Stimulated activated CD8-positive, alpha-beta memory T cell treated with anti-CD3 and anti-CD28 coated beads, Interleukin-4, amount 100 ng/mL, for 24 hours (primary cell): ENCODE results near the gene MAML3.
"Not testable (repeated sequence)": the region's sequence is repeated elsewhere in the genome, so short reads cannot be mapped to it uniquely, and the experiment has no call there.

Experiments used
- DNase-seq: peaks from one replicate; pipeline ENCODE4 v3.0.0-alpha.2; 2020; ENCODE audit warnings: low read depth

The MAML3 gene

DNA sequence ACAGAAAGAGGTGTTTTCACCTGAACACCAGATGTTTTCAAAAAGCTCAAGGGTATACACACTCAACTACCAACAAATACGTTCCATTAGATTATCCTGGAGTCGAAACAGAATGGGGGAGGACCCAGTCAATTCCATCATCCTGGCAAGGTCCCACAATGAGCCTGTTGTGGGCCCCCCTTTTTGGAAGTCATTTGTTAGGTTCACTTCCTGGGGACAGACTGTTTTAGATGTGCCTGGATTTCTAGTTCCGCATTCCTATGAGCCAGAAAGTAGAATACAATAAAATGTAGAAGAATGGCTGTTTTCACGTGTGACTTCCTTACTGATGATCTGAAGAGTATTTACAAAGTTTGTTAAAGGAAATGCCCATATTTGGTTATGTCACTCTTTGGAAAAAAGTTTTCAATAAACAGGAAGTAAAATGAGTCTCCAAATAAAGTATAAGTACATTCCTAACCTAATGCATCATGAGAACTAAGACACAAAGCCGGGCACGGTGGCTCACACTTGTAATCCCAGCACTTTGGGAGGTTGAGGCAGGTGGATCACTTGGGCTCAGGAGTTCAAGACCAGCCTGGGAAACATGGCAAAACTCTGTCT is 192.5 kb downstream of the MAML3 start:
- no peak for DNase-seq

DNA sequence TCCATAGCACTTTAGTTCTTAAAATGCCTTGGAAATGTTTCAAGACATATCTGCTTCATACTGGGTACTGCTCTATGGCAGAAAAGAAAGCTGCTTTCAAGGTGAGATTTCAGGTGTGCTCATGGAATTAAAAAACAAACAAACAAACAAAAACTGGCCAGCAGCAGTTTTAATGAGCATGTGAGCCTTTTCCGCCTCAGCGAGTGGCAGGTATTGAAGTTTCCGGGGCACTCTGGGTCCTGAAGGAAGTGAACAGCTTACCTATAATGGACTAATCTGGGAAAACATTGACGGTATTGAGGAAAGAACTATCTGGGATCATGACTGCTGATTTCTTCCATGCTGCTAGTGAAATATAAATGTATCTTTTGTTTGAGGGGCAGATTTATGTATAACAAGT is 194.6 kb downstream of the MAML3 start:
- DNase-seq: no peak

DNA sequence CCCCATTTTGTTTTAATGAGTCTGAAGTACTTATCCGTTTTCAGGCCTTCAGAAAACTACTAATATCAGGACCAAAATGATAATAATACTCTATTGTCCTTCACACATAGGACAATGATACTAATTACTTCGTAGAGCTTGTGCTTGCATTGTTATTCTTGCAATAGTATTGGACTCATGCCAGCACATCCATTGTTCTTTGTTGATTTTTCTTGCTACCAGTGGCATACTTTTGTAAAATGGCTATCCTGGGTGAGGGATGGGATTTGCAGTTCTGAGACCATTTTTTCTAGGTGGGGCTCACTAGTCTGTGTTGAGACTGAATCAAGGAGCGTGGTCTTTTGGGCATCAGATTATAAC is 195.3 kb downstream of the MAML3 start:
- no peak for DNase-seq

DNA sequence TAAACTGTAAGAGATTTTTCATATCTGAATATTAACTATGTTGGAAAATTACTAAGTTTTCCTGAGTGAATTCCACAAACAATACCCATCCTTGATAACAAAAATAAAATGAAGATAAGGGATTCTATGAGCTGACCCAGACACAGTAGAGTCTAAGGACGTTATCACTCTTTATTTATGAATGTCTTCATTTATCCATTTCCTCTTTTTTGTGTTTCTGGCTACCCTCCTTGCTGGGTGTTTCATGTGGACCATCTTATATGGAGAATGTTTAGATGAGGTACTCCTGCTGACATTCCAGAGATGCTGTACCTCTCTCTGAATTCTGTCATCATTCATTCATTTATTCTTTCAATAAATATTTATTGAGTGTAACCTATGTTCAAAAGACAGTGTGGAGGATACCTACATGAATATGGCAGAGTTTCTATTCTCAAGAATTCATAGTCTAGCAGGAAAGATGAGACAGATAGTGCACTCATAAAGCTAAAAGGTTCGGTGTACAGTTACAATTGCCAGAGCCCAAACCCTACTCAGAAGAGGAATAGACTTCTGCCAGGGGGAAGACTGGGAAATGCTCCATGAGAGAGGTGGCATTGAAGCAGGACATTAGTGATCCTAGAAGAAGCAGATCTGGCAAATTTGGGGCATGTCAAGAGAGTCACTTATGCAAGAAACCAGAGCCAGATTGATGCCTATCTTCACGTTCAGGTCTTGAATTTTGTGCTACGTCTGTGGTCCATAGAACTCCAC is 195.8 kb downstream of the MAML3 start:
- DNase-seq: no peak

DNA sequence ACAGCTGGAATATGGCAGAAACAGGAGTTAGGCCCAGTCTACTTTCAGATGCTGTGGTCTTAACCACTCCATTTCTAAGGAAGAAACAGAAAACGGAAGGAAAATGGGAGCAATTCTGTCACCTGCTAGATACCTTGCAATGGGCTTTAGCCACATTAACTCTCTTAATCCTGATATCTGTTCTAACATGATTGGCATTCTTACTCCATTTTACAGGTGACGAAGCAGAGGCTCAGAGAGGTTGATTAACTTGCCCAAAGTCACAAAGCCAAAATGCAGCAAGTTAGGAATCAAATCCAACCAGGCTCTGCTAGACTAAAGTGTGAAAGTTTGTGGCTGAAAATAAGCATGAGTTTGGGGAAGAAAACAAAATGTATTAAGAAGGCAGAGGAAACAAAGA is 196.9 kb downstream of the MAML3 start:
- no peak for DNase-seq

DNA sequence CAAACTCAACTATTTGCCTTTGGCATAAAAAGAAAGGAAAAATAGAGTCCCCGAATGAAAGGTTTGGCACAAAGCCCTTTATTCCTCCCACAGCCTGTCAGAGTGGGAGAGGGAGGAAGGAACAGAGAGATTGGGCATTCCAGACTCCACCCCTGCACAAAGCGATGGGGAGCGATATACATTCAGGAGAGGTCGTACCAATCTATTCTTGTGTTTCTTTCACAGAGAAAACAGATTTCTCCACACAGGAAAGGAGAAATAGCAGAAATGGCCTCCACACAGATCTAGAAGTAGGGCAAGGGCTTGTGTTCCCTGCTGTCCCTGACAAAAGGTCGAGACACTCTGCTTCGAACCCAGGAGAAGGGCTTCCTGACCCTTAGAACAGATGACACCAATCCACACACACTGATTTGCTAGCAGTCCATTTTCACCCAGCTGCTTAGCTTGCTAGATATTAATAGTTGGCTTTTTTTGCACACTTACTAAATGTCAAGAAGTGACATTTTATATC is 197.4 kb downstream of the MAML3 start:
- DNase-seq: no peak

DNA sequence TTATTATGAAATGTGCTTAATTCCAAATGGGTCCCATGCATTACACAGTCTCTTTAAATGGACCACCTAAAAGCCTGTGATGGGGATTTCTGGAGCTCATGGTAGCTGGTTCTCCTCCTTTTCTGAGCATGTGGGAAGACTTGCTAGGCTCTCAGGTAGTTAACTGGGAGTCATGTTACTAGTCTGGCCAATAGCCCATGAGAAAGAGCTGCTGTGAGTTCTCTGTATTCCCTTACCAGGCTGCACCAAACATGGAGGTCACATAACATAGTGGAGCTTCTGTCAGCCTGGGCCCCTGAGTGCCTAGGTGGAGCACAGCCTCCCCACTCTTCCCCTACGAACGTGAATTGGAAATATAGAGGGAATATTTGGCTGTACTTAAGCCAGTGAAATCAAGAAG is 198.4 kb downstream of the MAML3 start:
- no peak for DNase-seq

DNA sequence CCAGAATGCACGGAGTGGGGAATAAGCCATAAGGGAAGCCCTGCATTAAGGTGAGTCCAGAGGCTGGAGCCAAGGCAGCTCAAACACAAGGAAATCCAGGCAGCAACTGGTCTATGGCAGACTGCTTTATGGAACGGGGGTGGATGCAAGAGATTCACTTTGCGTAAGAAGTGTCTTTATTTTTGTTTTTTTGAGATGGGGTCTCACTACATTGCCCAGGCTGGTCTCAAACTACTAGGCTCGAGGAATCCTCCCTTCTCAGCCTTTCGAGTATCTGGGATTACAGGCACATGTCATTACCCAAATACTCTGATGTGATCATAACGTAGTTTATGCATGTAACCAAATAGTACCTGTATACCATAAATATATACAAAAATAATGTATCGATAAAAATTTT is 199.5 kb downstream of the MAML3 start:
- DNase-seq: no peak

DNA sequence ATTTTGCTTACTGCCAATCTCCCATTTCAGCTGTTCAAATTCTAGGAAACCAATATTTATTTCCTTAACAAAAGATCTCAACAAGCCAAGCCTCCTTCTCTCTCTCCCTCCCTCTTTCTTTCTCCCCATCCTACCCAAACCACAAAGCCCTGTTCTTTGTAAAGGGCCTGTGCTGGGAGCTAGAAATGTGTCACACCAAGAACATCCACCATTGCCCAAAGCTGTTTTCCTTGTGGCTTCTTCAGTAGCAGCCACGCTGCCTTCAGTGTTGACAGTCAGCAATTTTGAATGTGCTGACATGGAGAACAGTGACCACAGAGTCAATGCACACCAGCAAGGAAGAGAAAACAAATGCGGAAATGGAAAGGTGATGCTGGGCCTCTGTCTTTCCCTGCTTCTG is 203.0 kb downstream of the MAML3 start:
- DNase-seq: no peak

DNA sequence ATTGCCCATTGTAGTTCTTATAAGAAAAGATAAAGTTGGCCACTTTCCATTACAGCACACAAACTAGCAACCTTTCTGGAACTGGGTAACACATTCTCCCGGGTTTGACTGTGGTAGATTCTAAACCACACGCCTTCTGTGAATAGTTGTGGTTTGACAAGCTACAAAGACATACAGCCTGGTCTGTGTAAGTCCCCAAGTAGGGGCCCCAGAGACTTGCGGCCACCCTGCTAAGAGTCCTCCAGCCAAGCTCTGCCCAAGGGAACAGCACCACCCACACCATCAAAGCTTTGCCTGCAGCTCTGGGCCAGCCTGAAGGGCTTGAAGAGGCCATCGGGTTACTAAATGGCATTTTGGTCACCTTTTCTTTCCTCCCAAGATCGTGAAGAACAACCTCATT is 203.4 kb downstream of the MAML3 start:
- DNase-seq: peak; percentile 15

DNA sequence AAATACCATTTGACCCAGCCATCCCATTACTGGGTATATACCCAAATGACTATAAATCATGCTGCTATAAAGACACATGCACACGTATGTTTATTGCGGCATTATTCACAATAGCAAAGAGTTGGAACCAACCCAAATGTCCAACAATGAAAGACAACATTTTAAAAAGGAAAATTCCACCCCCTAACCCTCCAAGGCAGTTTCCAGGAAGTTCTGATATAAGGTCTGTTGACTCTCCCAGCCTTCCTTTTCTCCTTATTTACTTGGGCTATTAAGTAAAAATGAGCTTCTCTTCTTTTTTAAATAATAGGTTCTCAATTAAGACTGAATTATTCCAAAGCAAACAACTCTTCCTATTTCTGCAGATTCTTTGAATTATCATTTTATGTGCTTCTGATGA is 209.1 kb downstream of the MAML3 start:
- not testable (repeated sequence) for DNase-seq

DNA sequence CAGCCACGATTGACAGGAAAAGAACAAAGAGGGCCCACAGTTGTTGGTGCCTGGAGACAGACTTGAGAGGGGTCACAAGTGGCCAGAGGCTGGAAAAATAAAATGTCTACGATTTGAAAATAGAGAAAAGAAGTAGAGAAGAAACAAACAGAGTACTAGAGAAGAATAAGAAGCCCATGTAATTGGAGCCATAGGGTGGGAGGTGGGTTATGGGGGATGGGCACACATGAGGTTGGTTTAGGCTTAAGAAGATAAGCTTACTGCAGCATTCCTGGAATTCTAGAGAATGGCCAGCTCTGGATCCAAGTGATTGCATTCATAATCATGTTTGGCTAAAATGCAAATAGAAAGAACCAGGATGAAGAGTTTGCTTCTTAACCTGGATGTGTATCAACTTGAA is 210.7 kb downstream of the MAML3 start:
- DNase-seq: no peak

DNA sequence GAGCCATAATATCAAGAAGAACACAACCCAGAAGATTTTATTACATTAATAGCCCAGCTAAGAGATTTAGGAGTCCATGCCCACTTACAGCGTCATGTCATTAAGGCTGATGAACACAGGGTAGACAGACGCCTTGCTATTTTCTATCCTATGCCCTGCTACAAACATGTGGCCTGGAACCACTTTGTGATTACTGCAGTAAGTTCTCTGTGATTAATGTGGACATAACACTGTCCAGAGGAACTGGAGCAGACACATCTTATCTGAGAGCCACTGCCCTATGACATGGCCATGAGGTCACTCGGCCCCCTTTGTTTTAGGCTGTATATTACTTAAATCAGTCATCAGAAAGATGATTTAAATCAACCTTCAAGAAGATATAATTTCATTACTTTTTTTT is 211.7 kb downstream of the MAML3 start:
- DNase-seq: no peak

DNA sequence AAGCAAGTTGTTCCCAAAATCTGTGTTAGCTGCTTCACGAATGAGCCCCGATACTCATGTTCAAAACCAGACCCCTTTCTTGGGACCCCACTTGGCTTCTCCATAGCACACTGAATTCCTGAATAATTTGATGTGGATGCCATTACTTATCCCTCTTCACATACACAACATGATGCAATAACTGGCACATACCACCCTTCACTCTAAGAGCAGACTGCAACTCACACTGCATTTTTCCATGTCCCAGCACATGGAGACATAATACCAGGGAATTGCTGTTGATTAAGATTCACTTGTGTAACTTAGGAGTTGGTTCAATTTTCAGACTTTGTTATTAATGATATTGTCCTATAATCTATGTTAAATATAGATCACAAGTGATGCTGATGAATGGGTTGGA is 213.4 kb downstream of the MAML3 start:
- DNase-seq: no peak

DNA sequence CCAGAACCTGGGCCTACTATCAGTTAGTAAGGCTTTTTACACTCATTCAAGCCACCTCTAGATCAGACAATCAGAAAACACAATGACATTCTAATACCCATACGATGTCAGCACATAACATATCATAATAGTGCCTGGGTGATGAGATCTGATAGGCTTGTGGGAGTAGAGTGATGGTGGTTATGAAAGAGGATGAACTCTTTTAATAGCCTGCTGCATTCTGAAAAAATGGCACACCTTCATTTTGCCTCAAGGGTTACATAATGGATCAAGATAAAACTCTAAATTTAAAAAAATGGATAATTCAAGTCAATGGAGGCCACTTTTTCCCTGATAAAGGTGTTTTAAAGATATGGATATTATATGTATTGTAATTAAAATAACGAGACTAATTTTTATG is 215.6 kb downstream of the MAML3 start:
- DNase-seq: no peak

DNA sequence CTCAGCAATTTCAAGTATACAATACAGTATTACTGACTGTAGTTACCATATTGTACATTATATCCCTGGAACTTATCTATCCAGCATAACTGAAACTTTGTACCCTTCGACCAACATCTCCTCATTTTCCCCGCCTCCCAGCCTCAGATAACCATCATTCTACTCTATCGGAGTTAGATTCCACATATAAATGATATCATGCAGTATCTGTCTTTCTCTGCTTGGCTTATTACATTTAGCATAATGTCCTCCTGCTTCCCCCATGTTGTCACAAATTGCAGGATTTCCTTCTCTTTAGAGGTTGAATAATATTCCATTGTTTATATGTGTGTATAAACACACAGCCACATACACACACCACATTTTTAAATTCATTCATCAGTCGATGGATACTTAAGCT is 218.1 kb downstream of the MAML3 start:
- no peak for DNase-seq

DNA sequence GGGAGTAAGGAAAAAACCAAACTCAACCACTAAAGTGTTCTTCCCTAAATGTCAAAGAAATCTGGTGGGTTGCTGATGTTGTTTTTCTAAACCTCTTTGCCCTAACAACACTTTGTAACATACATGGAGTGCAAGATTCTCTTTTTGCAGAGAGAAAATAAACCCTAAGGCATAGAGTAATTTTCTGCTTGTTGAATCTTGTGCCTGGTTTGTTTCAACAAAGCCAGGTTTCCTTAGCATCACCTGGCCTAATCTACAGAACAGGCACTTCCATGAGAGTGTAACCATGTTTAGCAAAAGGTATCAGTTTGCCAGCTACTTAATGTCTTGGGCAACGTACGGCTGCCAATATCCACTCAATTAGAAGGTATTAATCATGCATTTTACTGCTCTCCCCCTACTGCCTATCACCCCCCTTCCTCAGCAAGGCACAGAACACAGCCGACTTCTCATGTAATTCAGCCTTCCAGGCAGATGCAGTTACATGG is 219.2 kb downstream of the MAML3 start:
- no peak for DNase-seq

DNA sequence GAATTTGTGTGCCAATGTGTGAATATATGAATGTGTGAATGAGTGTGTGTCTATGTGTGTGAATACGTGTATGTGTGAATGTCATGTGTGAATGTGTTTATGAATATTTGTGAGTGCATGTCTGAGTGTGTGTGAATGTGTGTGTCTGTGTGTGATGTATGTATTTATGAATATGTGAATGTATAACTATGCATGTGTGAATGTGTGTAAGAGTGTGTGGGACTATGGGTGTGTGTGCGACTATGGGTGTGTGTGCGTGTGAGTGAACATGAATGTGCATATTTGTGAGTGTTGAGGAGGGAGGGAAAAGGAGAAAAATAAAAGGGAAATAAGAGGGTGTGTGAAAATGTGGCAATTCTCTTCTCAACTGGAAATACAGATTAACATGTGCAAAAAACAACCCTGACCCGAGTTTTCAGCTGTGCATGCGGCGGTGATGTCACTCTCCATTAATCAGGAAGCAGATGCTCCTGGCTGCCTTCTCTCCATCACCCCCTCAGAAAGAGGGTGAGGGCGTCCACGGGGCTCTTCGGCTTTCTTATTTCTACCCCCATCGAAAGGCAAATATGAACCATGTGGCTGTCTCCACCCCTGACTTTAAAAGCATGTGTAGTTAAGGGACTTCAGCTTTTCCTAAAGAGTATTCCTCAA is 219.8 kb downstream of the MAML3 start:
- DNase-seq: no peak

DNA sequence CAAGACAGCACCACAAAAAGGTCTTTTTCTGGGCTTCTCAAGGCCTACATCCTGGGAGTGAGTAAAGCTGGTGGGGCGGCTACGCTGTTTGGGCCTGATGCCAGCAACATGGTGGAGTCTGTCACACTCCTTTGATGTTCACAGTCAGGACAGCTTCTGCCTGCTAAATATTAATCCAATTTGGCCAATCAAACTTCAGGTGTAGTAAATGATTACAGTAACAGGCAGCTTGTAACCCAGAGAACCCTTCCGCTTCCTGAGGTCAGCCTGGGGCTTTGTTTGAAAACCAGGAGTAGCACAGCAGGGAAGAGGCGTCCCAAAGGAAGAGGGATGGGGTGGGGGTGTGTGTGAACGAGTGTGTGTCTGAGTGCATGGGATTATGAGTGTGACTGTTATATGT is 220.4 kb downstream of the MAML3 start:
- DNase-seq: no peak

DNA sequence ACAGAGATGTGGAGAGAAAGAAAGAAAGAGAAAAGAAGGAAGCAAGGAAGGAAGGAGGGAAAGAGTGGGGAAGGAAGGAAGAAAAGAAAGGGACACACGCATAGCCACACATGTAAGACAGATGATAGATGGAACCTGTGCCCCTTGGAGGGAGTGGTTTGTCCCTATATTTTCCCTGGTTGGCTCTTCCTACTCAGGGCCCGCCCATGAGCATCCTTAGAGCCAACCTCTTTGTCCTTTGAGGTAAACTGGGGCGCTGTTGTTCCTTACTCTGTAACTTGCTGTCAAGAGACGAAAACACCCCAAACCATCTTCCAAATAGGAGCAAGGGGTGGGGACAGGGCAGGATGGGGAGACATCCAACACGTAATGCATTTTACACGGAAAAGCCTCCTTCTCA is 220.9 kb downstream of the MAML3 start:
- no peak for DNase-seq

DNA sequence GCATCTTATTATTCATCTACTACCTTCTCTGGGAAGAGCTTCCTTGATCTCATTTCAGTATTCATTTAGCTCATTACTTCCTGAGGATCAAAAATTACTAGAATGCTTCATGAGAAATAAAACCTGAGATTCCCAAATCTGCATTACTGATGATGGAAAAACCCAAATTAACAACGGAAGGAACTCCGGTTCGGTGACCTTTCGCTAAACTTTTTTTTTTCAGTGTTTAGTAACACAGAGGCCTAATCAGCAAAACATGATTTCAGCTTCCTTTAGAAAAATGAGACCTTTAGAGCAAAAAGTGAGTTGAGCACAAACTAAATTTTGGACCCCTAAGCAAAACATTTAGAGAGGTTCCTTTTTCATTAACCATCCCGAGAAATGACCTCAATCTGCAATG is 229.2 kb downstream of the MAML3 start:
- no peak for DNase-seq

DNA sequence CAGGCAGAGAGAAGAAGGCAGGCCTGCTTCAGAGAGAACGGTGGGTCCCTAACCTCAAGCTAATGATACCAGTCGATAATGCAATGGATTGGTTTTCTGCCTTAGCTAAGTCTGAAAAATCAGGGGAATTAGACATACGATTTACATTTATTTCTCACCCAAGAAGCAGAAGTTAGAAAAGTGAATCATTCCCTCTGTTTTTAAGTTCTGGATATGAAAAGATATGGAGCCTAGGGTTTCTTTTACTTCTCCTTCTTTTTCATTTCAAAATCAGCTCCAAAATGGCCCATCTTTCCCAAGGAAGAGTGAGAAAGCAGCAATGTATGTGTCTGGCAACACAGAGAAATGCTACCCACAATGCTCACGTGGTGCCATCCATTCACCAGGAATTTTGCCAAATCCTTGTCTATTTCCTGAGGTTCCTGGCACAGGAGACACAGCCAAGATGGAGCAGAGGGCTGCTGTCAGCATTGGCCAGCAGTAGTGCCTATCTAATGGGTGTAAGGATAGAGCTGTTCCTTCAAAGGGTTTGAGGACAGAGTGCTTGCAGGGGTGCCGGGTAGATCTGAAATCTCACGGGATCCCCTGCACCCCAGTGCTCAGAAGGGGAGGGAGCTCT is 231.5 kb downstream of the MAML3 start:
- no peak for DNase-seq
